HCT116 (cell line): ENCODE measurements around the gene ABCC9. TPM values are rescaled to one million over a fixed set of nuclear protein-coding genes. Genes with fewer than 3 reads are reported as not detected.

Experiments
- ATAC-seq: fragments of 200-7000 bp; cut with Tn5 transposase; 2 replicates; pipeline ENCODE4 v1.9.1; 2020; ENCODE audit warnings: mild to moderate bottlenecking, moderate library complexity
- BruUV-seq: library from RNA; stranded (reverse); fragments of 400-500 nt; replicated peaks from 2 replicates; lab custom pipeline; 2021; lab: Mats Ljungman, UMichigan
- CTCF ChIA-PET: fragments of 300-600 bp; sonication (Branson Sonifier 250); formaldehyde crosslinking; loops from one replicate; lab custom pipeline; 2021; ENCODE audit warnings: antibody characterized with exemption; lab: Charles Lee
- POLR2A ChIA-PET: fragments of 300-600, 350-600 bp; sonication (Branson Sonifier 250); formaldehyde crosslinking; loops from one replicate; lab custom pipeline; 2021; ENCODE audit warnings: antibody characterized with exemption; lab: Charles Lee
- RAD21 ChIA-PET, 2 experiments: fragments of 300-600 bp; sonication (Branson Sonifier 250); formaldehyde crosslinking; loops; one replicate each; lab custom pipeline; 2023; ENCODE audit warnings: low total read pairs in 2 of 2; ENCODE audit not compliant: uncharacterized antibody in 2 of 2, unreplicated experiment in 2 of 2, low non-redundant PET in 1 of 2; lab: Charles Lee
- DNase-seq: peaks from one replicate; pipeline ENCODE4 v3.0.0-alpha.2; 2010; ENCODE audit warnings: low read depth, low spot score
- H2AFZ ChIP-seq: fragments of 200-600 bp; shearing (Covaris generic), sonication (generic); 2 replicates; pipeline ENCODE4 v1.6.1; 2017; ENCODE audit warnings: low read depth, mixed run types, mixed read lengths, antibody characterized with exemption, low read length; ENCODE audit not compliant: poor library complexity, severe bottlenecking
- H3K27ac ChIP-seq: 2 replicates; pipeline ENCODE4 v1.5.1; 2012; ENCODE audit warnings: low read depth, low read length
- H3K27me3 ChIP-seq: fragments of 200-600 bp; sonication (generic); 2 replicates; pipeline ENCODE4 v1.6.1; 2016; ENCODE audit warnings: mixed run types, low read length, mixed read lengths; ENCODE audit not compliant: insufficient read depth
- H3K36me3 ChIP-seq, 2 experiments: fragments of 200-500 bp in 1 of 2; fragments of 200-600 bp in 1 of 2; sonication (Bioruptor generic) in 1 of 2; sonication (generic) in 1 of 2; 2 replicates each; pipeline versions ENCODE4 v1.5.1 to v1.6.1; 2014 to 2016; ENCODE audit warnings: low read length in 2 of 2, inconsistent platforms in 1 of 2, mixed read lengths in 1 of 2, mixed run types in 1 of 2; ENCODE audit not compliant: insufficient read depth in 2 of 2, control insufficient read depth in 1 of 2
- H3K4me1 ChIP-seq, 2 experiments: fragments of 200-600 bp in 1 of 2; sonication (generic) in 1 of 2; 2 replicates each; pipeline versions ENCODE4 v1.5.1 to v1.6.1; 2012 to 2017; ENCODE audit warnings: low read length in 2 of 2, inconsistent platforms in 1 of 2, mild to moderate bottlenecking in 1 of 2, mixed read lengths in 1 of 2, mixed run types in 1 of 2, moderate library complexity in 1 of 2; ENCODE audit not compliant: insufficient read depth in 2 of 2, control insufficient read depth in 1 of 2
- H3K4me2 ChIP-seq: fragments of 200-600 bp; sonication (generic); 2 replicates; pipeline ENCODE4 v1.6.1; 2017; ENCODE audit warnings: mixed run types, low read length, mixed read lengths
- H3K4me3 ChIP-seq, 2 experiments: fragments of 200-600 bp in 1 of 2; sonication (generic) in 1 of 2; replicated peaks in 1 of 2; 2 replicates each; pipeline ENCODE4 v1.5.1; 2011 to 2016; ENCODE audit warnings: low read length in 2 of 2, control low read depth in 1 of 2, low read depth in 1 of 2, mild to moderate bottlenecking in 1 of 2, mixed read lengths in 1 of 2, mixed run types in 1 of 2
- H3K79me2 ChIP-seq: fragments of 200-600 bp; sonication (generic); 2 replicates; pipeline ENCODE4 v1.6.1; 2017; ENCODE audit warnings: mild to moderate bottlenecking, mixed run types, low read length, moderate library complexity, mixed read lengths; ENCODE audit not compliant: insufficient read depth
- H3K9ac ChIP-seq: fragments of 200-600 bp; sonication (generic); 2 replicates; pipeline ENCODE4 v1.6.1; 2016; ENCODE audit warnings: low read length, mixed read lengths
- H3K9me2 ChIP-seq: fragments of 200-600 bp; sonication (generic), shearing (Covaris generic); 2 replicates; pipeline ENCODE4 v1.6.1; 2017; ENCODE audit warnings: mixed run types, mild to moderate bottlenecking, moderate library complexity; ENCODE audit not compliant: insufficient read depth
- H3K9me3 ChIP-seq, 2 experiments: fragments of 200-500 bp in 1 of 2; fragments of 200-600 bp in 1 of 2; sonication (Bioruptor generic) in 1 of 2; sonication (generic) in 1 of 2; 2 replicates each; pipeline ENCODE4 v1.6.1; 2014 to 2017; ENCODE audit warnings: low read length in 2 of 2, mixed read lengths in 2 of 2, inconsistent platforms in 1 of 2, low read depth in 1 of 2, mild to moderate bottlenecking in 1 of 2, mixed run types in 1 of 2, moderate library complexity in 1 of 2; ENCODE audit not compliant: control insufficient read depth in 1 of 2, insufficient read depth in 1 of 2
- H4K20me1 ChIP-seq: fragments of 200-600 bp; sonication (generic), shearing (Covaris generic); 2 replicates; pipeline ENCODE4 v1.6.1; 2017; ENCODE audit warnings: mixed run types, mild to moderate bottlenecking, moderate library complexity; ENCODE audit not compliant: insufficient read depth
- EGR1 ChIP-seq: IDR thresholded peaks from 2 replicates; pipeline ENCODE4 v1.6.1; 2012; ENCODE audit warnings: low read depth
- EZH2phosphoT487 ChIP-seq: fragments of 200-600 bp; IDR thresholded peaks from 2 replicates; pipeline ENCODE4 v1.6.1; 2018; ENCODE audit warnings: antibody characterized with exemption, borderline replicate concordance
- POLR2A ChIP-seq: IDR thresholded peaks from 2 replicates; pipeline ENCODE4 v1.7.0; 2011; ENCODE audit warnings: borderline replicate concordance; ENCODE audit not compliant: insufficient read depth, insufficient read length; ENCODE audit errors: extremely low read depth
- POLR2AphosphoS5 ChIP-seq: IDR thresholded peaks from 2 replicates; pipeline ENCODE4 v1.6.1; 2011; ENCODE audit warnings: mild to moderate bottlenecking, low read depth, low read length, moderate library complexity
- SIN3A ChIP-seq: IDR thresholded peaks from 2 replicates; pipeline ENCODE4 v1.6.1; 2012; ENCODE audit warnings: low read depth
- YY1 ChIP-seq: IDR thresholded peaks from 2 replicates; pipeline ENCODE4 v1.6.1; 2011; ENCODE audit warnings: low read length, low read depth, moderate library complexity, mild to moderate bottlenecking; ENCODE audit not compliant: insufficient replicate concordance; ENCODE audit errors: extremely low read depth
- ZFX ChIP-seq: fragments of 450-650 bp; IDR thresholded peaks from 2 replicates; pipeline ENCODE4 v1.6.1; 2017
- intact Hi-C: fragments of 100-400 bp; cut with micrococcal nuclease; formaldehyde crosslinking; loops from 2 replicates; pipeline ENCODE4 v1.10.0; 2022
- total RNA-seq: library from RNA; stranded (reverse); gene quantifications from one replicate; pipeline ENCODE4 v1.2.1, GENCODE V29; 2021; ENCODE audit not compliant: unreplicated experiment
- TF ChIP-seq, protein P1 (sequence below): IDR thresholded peaks from 2 replicates; pipeline ENCODE4 v1.6.1; 2012
- TF ChIP-seq, protein P2 (sequence below): IDR thresholded peaks from 2 replicates; pipeline ENCODE4 v1.6.1; 2011; ENCODE audit warnings: mild to moderate bottlenecking, low read length, moderate library complexity; ENCODE audit not compliant: insufficient replicate concordance; ENCODE audit errors: extremely low read depth

The ABCC9 gene
- total RNA-seq, 1 experiment from 2014 or later = 0.05 TPM

DNA sequence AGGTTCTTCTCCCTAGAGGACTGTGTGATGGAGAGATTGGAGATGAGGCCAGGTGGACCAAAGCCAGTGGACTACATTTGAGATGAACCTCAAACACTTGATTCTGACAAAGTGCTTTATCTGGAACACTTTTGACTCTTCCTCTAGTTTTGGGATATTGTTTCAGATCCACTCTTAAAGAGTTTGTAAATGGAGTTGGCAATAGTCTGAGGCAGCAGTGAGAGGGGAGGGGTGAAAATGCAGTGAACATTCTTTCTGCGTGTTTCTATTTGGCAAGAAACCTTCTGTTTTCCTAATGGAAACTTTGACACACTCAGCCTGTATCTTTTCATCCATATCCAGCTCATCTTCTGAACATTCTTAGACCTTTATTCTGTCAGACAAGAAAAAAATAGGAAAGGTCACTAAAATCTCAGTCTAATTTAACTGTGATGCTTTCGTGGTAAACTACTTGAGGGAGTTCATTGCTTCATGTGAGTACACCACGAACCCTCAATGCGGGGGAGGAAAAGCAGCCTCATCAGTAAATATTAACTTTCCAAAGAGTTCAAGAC, 109.4 kb downstream of the ABCC9 start (continued):
- TF ChIP-seq POLR2AphosphoS5 = no peak
- TF ChIP-seq, protein P1, sequence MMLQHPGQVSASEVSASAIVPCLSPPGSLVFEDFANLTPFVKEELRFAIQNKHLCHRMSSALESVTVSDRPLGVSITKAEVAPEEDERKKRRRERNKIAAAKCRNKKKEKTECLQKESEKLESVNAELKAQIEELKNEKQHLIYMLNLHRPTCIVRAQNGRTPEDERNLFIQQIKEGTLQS = no peak
- TF ChIP-seq, protein P2, sequence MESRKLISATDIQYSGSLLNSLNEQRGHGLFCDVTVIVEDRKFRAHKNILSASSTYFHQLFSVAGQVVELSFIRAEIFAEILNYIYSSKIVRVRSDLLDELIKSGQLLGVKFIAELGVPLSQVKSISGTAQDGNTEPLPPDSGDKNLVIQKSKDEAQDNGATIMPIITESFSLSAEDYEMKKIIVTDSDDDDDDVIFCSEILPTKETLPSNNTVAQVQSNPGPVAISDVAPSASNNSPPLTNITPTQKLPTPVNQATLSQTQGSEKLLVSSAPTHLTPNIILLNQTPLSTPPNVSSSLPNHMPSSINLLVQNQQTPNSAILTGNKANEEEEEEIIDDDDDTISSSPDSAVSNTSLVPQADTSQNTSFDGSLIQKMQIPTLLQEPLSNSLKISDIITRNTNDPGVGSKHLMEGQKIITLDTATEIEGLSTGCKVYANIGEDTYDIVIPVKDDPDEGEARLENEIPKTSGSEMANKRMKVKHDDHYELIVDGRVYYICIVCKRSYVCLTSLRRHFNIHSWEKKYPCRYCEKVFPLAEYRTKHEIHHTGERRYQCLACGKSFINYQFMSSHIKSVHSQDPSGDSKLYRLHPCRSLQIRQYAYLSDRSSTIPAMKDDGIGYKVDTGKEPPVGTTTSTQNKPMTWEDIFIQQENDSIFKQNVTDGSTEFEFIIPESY = no peak
- TF ChIP-seq SIN3A = no peak
- TF ChIP-seq EGR1 = no peak
- TF ChIP-seq ZFX = no peak
- no peak for TF ChIP-seq YY1
- TF ChIP-seq, all 23 proteins: peak for 0

DNA sequence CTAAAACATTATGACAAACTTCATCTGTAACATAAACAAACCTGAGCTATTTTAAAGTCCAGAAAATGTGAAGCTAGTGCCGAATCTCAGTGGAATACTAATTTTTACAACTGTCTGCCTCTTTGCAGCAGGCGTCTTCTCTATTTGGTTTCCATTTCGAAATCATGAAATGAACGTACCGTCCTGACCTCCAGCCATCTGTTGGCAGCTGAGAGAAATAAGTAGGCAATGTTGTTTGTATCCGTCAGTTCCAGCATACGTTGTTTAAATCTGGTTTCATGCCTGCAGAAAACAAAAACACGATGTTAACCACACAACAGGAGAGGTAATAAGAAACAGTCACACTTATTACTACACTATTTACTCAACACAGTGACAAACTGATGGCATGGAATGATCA, 112.4 kb downstream of the ABCC9 start:
- H3K27ac ChIP-seq = no peak overlapping the region
- DNase-seq = no peak
- POLR2A ChIA-PET = no interaction called here
- intact Hi-C loops = no loop called here
- H3K4me3 ChIP-seq = no peak overlapping the region
- H3K9me3 ChIP-seq = no peaks in the 10 kb centered on the region
- H3K79me2 ChIP-seq = no peaks in the 10 kb centered on the region
- H3K9ac ChIP-seq = no peak overlapping the region
- no peaks in the 10 kb centered on the region for H4K20me1 ChIP-seq
- no peak for ATAC-seq
- H3K4me2 ChIP-seq = no peak overlapping the region
- no peaks in the 10 kb centered on the region for H3K27me3 ChIP-seq
- H3K9me2 ChIP-seq = no peaks in the 10 kb centered on the region
- no peak for TF ChIP-seq POLR2A
- no peak for TF ChIP-seq EZH2phosphoT487
- TF ChIP-seq, all 23 proteins: peak for 0
- H3K4me1 ChIP-seq = no peaks in the 10 kb centered on the region
- BruUV-seq = no TSS peak
- H3K36me3 ChIP-seq = no peaks in the 10 kb centered on the region
- CTCF ChIA-PET = no interaction called here
- no peak overlapping the region for H2AFZ ChIP-seq
- RAD21 ChIA-PET = no interaction called here
